Fibroblast of villous mesenchyme (primary cell): ENCODE results near the gene NDUFC2. TPM values are rescaled to one million over a fixed set of nuclear protein-coding genes. Genes with fewer than 3 reads are reported as not detected.

Experiments
- DNase-seq: peaks from one replicate; pipeline ENCODE4 v3.0.0-alpha.2; 2010; ENCODE audit warnings: low read depth
- H3K4me3 ChIP-seq: 2 replicates; pipeline ENCODE4 v1.5.1; 2011; ENCODE audit warnings: low read depth, mild to moderate bottlenecking, low read length
- total RNA-seq: library from RNA; depleted of rRNA; stranded (reverse); fragments of >200 nt; gene quantifications from 2 replicates; pipeline ENCODE4 v1.2.3, GENCODE V29; 2012
- TF ChIP-seq, protein P1 (sequence below): IDR thresholded peaks from 2 replicates; pipeline ENCODE4 v1.5.1; 2012; ENCODE audit warnings: low read depth, mild to moderate bottlenecking, low read length; ENCODE audit not compliant: insufficient read depth

NDUFC2 gene
- total RNA-seq, 1 donor = 120 TPM

DNA sequence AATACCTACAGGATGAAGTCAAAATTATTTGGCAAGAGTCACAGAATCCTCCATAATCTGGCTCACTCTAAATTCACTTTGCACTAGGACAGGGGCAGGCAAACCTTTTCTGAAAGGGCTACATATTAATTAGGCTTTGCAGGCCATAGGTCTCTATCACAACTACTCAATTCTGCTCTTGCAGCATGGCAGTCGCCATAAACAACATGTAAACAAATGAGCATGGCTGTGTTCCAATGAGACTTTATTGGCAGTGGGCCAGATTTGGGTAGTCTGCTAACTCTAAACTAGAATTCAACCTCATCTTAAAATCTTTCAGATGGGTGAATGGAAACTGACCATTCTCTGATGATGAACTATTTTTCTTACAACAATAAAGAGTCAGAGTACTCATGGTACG lies 10.2 kb downstream of the NDUFC2 start:
- H3K4me3 ChIP-seq = no peak overlapping the region
- peak; percentile 16 for DNase-seq
- TF ChIP-seq, protein P1, sequence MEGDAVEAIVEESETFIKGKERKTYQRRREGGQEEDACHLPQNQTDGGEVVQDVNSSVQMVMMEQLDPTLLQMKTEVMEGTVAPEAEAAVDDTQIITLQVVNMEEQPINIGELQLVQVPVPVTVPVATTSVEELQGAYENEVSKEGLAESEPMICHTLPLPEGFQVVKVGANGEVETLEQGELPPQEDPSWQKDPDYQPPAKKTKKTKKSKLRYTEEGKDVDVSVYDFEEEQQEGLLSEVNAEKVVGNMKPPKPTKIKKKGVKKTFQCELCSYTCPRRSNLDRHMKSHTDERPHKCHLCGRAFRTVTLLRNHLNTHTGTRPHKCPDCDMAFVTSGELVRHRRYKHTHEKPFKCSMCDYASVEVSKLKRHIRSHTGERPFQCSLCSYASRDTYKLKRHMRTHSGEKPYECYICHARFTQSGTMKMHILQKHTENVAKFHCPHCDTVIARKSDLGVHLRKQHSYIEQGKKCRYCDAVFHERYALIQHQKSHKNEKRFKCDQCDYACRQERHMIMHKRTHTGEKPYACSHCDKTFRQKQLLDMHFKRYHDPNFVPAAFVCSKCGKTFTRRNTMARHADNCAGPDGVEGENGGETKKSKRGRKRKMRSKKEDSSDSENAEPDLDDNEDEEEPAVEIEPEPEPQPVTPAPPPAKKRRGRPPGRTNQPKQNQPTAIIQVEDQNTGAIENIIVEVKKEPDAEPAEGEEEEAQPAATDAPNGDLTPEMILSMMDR = no peak

DNA sequence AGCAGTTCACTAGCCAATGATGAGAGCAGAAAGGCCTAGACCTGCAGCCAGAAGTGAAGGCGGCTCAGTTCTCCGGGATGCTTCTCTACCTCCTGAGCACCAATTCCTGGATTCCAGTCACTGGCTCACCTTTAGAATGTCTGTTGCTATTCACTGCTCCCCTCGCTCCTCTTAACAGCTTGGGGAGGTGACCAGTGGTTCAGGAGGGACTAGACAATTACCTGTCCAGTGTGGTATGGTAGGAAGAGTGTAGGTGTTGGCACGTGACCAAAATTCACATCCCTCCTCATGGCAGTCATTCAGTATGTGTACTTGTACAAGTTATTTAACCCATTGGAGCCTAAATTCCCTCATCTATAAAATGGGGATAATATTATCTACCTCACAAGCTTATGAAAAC lies 12.0 kb downstream of the NDUFC2 start:
- no peak for DNase-seq
- TF ChIP-seq, protein P1 = no peak
- H3K4me3 ChIP-seq = no peak overlapping the region

DNA sequence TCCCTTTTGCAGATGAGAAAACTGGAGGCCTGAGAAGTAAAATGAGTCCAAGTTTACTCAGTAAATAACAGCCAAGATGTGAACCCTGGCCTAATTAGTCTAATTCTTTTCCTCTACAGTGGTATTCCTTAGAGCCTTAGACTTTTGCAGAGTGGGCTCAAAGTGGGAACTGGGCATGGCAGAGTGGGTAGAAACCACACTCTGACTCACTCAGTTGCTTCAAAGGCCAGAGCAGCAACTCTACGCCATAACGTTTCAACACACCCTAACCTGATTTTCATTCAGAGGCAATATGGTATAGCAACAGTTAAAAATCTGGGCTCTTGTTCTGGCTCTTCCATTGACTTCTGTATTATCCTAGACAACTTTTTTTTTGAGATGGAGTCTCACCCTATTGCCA lies 13.2 kb downstream of the NDUFC2 start:
- no peak for DNase-seq
- TF ChIP-seq, protein P1 = no peak
- no peak overlapping the region for H3K4me3 ChIP-seq

DNA sequence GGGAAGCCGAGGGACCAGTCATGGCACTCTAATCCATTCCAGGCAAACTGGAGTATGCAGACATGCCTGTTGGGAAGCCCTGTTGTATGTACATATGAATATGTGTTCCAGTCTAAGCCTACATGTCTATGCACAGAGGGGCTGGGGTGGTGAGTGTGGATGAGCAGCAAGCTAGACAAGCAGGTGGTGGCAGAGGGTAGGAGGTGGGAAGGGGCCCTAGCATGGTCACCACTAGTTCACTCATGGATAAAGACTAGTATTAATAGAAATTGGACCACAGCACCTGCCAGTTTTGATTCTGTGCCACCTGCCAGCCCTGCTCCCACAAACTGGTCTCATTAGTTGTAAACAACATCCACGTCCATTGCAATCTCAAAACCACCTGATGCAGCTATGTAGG lies 14.5 kb downstream of the NDUFC2 start:
- no peak overlapping the region for H3K4me3 ChIP-seq
- no peak for DNase-seq
- TF ChIP-seq, protein P1 = no peak

GRCh38 chr11:78063440-78064181 lies 16.1 kb downstream of the NDUFC2 start, which contains the start of gene THRSP:
Gene THRSP (plus strand): TSS chr11:78063861. CDS start chr11:78063882, 21 bp downstream.
- TF ChIP-seq, protein P1 = no peak
- no peak for DNase-seq
- H3K4me3 ChIP-seq = no peak within 1 kb of the TSS

DNA sequence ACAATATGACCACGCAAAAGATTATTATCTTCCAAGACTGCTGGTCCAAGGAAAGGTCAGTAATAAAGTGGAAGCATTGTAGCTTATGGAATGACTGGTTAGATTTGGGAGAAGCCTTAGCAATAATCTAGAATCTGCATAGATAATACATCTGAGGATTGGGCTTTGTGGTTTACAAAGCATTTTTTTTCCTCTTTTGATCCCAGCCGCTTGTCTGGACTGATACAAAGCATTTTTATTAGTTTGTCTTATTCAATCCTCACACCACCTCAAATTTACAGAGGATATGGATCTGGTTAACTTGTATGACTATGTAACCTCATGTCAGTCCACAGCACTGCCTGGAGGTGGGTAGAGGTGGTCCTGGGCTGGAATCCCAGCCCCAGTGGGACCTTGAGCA lies 17.0 kb downstream of the NDUFC2 start:
- TF ChIP-seq, protein P1 = no peak
- DNase-seq = no peak
- H3K4me3 ChIP-seq = no peak overlapping the region

DNA sequence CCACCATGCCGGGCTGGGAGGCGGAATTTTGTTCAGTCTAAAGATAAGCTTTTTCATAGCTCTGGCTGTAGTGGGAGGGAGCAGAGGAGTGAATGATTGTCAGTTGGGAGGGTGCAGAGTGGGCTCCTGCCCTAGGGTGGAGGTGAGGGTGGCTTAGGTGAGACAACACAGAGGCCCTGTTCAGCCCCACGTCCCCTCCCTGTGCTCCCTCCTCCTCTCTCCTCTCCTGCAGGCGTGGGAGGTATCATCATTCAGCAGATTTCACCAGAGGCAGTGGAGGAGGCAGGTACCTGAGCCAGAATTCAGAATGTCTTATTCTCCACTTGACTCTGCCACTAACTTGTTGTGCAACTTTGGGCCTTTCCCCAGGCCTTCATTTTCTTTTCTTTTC lies 17.7 kb downstream of the NDUFC2 start:
- TF ChIP-seq, protein P1 = no peak
- no peak for DNase-seq
- H3K4me3 ChIP-seq = no peak overlapping the region
